ENCODE measurements around the gene ARG2.
A peak's percentile ranks its signal among the peaks of the same experiment; 100 is the strongest.

Gene ARG2

DNA sequence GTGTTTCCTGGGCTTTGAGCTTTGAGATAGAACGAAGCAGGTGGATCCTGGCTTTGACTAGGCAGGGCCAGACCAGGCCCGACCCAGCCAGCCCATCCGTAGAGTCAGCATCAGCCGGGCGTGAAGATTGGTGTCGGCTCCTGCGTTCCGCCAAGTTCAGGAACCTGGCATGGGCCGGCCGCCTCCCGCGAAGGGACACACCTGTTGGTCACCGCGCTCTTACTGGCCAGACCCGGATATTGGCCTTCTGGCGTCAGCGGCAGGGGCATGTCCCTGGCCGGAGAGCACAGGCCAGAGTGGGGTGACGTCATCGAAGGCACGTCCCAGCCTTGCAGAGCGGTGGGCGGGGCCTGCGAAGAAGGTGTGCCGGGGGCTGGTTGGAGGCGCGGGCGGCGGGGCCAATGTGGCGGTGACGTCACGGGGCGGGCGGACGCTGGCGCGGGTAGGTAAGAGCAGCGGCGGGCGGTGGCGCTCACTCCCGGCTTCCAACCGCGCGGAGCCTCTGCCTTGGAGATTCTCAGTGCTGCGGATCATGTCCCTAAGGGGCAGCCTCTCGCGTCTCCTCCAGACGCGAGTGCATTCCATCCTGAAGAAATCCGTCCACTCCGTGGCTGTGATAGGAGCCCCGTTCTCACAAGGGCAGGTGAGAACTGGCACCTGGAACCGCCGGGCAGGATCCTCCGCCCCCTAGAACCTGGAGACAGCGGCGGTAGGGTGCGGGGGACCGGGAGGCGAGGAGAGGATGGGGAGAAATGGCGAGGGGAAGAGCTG, at the start of gene ARG2:
TSS of gene ARG2 (plus strand) at position 475 of the 771 bp plus-strand sequence. CDS start at position 533, 58 bp downstream.
- peak; percentile 88 for FAIRE-seq

GRCh38 chr14:67570453-67570852, 49.3 kb upstream of the ARG2 start:
- FAIRE-seq (no peak), DNase-seq (ENCODE audit: insufficient read length, low spot score) (no peak)

More for the DNA sequence above, at the start of gene ARG2:
- peak; percentile 77 for DNase-seq (ENCODE audit: insufficient read length, low spot score)

- FAIRE-seq (peak; percentile 91), DNase-seq (ENCODE audit: insufficient read length, low spot score) (peak; percentile 69)
Observed at GRCh38 chr14:67571275-67571990, 48.3 kb upstream of the ARG2 start.

GRCh38 chr14:67571991-67572323, 47.8 kb upstream of the ARG2 start:
- DNase-seq (ENCODE audit: insufficient read length, low spot score): no peak
- FAIRE-seq: no peak

DNA sequence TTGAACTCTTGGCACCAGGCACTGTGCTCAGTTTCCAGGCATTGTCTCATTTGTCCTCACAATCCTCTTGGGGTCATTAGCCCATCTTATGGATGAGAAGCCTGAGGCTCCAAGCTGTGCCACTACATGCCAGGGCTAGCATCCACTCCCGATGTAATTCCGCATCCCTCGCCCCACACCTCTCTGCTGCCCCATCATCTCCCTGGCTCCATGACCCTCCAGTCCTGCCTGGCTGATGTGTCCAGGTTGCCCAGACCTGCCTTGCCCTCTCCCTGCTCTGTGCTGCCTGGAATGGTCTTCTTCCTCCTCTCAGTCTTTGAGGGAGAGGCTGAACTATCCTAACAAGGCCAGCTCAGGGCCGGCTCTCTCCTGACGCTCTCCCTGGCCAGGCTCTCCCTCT, 47.1 kb upstream of the ARG2 start:
- DNase-seq (ENCODE audit: insufficient read length, low spot score) (no peak), FAIRE-seq (no peak)

DNA sequence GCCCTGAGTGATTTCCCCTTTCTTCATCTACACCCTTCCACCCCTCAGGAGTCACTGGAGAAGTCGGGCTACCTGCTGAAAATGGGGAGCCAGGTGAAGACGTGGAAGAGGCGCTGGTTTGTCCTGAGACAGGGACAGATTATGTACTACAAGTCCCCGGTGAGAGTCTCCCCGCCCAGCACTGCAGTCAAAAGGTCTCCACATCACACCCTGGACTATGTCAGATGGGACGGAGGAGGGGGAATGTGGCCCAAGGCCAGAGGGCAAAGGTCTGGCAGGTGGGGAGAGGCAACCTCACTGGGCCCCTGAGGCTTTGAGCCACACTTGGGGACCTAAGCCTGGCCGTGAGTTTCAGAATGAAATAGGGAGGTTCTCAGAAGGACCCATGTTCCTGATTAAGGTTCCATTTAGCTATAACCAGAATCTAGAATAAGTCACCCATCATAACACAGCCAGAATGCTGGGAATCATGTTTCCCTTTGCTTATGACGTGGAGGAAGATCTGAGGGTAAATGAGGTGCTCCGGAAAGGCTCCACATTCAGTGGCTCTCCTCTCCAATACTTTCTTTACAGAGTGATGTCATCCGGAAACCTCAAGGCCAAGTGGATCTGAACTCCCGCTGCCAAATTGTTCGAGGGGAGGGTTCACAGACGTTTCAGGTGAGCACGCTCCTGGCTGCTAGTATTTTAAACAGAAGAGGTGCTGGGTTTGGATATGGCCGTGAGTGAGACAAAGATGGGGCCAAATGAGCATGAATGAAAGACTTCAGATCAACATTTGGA, 46.3 kb upstream of the ARG2 start:
- FAIRE-seq: no peak
- DNase-seq (ENCODE audit: insufficient read length, low spot score): no peak

DNA sequence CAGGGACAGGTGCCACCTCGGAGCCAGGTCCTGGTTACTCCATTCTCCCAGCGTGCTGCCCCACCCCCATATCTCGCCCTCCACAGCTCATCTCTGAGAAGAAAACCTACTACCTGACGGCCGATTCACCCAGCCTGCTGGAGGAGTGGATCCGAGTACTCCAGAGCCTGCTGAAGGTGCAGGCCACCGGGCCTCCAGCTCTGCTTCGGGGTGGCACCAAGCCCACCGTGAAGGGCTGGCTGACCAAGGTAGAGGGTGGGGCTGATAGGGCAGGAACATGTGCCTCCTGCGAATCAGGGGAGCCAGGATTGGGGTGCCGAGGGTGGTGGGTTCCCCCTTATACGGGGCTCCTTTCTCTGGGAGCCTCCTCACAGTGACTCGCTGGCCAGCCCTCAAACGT, 45.6 kb upstream of the ARG2 start:
- FAIRE-seq: no peak
- no peak for DNase-seq (ENCODE audit: insufficient read length, low spot score)

- no peak for FAIRE-seq
Observed at GRCh38 chr14:67574806-67575205, 44.9 kb upstream of the ARG2 start.

GRCh38 chr14:67575684-67576083, 44.0 kb upstream of the ARG2 start:
- FAIRE-seq (no peak), DNase-seq (ENCODE audit: insufficient read length, low spot score) (no peak)

More at GRCh38 chr14:67574806-67575205, 44.9 kb upstream of the ARG2 start:
- no peak for DNase-seq (ENCODE audit: insufficient read length, low spot score)

DNA sequence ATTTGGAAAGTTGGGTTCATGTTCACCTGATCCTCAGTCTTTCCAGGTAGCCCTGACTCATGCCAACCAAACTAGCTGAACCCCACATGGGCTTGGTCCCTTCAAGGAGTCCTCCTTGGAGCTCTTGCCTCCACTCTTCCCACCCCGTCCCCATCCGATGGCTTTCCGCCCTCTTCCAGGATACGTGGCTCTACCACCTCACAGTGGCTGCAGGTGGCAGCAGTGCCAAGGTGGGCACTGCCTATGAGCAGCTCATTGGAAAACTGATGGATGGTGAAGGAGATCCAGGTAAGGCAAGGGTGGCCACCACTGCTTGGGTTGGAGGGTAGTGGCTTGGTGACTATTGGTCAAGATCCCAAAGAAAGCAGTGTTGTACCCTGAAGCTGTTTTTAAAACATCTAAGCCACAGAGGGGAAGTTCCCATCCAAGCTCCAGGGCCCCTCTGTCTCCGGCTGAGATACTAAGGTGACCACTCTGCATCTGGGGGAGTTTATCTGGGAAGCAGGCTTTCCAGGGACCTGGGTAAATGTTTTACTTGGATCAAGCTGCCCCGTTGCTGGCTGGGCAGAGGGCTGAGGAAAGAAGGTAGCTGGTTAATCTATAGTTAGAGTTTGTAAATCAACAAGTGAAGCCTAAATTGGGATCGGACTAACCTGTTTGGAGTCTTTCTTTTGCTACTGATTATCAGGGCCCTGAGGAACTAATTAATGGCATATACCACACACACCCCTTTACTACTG, 43.3 kb upstream of the ARG2 start:
- DNase-seq (ENCODE audit: insufficient read length, low spot score) (no peak), FAIRE-seq (no peak)

DNA sequence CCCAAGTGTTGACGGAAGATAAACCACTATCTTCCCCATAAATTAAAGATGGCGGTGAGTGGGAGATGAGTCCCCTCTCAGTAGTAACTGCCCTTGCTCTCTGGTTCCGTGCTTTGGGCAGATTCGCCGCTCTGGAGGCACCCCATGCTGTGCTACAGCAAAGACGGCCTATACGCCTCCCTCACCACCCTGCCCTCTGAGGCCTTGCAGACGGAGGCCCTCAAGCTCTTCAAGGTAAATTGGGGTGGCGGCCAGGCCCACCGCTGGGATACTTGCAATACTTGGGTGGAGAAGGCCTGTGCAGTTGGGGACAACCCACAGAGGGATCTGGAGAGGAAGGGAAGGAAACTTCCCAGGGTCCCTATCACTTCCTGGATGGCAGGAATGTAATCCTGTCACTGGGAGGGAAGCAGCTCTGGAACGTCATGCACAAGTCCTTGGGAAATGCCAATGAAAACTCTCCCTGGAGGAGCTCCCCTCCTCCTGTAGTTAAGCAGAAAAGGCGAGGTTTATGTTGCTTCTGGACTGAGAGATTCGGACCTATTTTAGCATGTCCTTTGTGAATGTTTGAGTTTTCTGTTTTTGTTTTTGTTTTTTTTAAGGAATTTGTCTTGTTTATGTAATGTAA, 42.4 kb upstream of the ARG2 start:
- DNase-seq (ENCODE audit: insufficient read length, low spot score) (no peak), FAIRE-seq (no peak)

DNA sequence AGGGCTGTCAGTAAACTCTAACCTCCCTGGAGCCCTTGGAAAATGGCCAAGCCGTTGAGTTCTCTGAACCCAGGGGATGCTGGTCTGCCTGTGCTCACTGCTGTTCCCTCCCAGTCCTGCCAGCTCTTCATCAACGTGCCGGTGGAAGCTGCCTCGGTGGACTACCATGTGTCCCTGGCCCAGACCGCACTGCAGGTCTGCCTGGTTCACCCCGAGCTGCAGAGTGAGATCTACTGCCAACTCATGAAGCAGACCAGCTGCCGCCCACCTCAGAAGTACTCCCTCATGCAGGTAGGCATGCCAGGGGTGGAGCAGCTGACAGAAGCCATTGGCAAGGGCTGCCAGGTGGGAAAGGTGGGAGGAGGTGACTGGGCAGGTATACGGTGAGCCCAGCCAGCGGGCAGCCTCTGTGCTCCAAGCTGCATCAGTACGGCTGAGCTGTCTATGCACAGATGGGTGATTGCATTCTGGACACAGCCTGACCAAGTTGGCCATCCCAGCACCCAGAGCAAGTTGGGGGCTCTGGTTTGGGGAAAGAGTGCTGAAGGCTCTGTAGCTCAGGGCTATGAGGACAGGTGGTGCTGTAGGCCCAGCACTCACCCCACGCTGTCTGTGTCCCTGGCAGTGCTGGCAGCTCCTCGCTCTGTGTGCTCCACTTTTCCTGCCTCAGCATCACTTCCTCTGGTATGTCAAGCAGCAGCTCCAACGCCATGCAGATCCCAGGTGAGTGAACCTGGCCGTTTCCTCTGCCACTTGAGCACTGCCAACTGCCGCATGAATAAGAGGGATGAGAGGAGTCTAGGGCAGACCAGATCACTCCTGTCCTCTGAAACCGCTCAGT, 41.6 kb upstream of the ARG2 start:
- FAIRE-seq: no peak
- DNase-seq (ENCODE audit: insufficient read length, low spot score): no peak

GRCh38 chr14:67579040-67579439, 40.7 kb upstream of the ARG2 start:
- FAIRE-seq (no peak), DNase-seq (ENCODE audit: insufficient read length, low spot score) (no peak)

DNA sequence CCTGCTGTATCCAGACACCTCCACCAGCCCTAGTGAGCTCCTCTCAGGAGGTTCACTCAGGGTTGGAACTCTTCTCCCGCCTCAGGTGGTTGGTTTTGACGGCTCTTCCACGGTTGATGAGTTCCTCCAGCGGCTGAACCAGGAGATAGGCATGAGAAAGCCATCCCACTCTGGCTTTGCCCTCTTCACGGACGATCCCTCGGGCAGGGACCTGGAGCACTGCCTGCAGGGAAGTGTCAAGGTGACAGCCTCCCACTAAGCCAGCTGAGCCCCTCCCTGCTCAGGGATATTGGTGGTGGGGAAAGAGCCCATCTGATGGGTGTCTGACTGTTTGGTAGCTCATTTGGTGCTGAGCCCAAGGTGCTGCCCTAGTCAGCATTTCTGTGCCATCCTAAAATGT, 40.1 kb upstream of the ARG2 start:
- FAIRE-seq (no peak), DNase-seq (ENCODE audit: insufficient read length, low spot score) (no peak)

- no peak for FAIRE-seq
- DNase-seq (ENCODE audit: insufficient read length, low spot score): no peak
Observed at GRCh38 chr14:67580336-67581171, 39.2 kb upstream of the ARG2 start.

DNA sequence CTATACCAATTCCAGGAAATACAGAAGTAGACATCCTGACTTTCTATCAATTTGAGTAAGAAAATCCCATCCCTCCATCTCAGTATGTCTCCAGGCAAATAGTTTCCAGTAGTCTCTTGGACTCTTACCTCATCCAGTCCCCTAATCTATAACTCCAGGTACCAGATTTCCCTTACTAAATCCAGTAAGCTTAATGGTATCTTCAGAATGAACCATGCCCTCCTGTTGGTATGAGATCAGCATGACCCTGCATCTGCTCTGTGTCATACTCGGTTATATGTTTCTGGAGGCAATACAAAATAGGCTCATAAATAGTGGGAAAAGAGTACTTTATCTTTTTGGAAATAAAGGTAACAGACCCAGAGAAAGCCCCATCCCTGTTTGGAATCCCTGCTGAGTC, 38.1 kb upstream of the ARG2 start:
- no peak for FAIRE-seq
- DNase-seq (ENCODE audit: insufficient read length, low spot score): no peak

- no peak for FAIRE-seq
- DNase-seq (ENCODE audit: insufficient read length, low spot score): no peak
Observed at GRCh38 chr14:67582061-67582460, 37.7 kb upstream of the ARG2 start.
